ENCODE data around the gene PLEKHG7.
"Not testable (repeated sequence)": the region's sequence is repeated elsewhere in the genome, so short reads cannot be mapped to it uniquely, and the experiment has no call there.

Gene PLEKHG7

GRCh38 chr12:92794356-92794755 is 91.6 kb downstream of the PLEKHG7 start:
- not testable (repeated sequence) for FAIRE-seq; DNase-seq (ENCODE audit: insufficient read length, low spot score)

- DNase-seq (ENCODE audit: insufficient read length, low spot score) (no peak), FAIRE-seq (no peak)
Observed at GRCh38 chr12:92794814-92795213, 92.0 kb downstream of the PLEKHG7 start.

GRCh38 chr12:92796650-92797049 is 93.9 kb downstream of the PLEKHG7 start:
- FAIRE-seq, result no peak
- no peak for DNase-seq (ENCODE audit: insufficient read length, low spot score)

- DNase-seq (ENCODE audit: insufficient read length, low spot score) (no peak), FAIRE-seq (no peak)
Observed at GRCh38 chr12:92802906-92803305, 100.1 kb downstream of the PLEKHG7 start.

- DNase-seq (ENCODE audit: insufficient read length, low spot score) (no peak), FAIRE-seq (no peak)
Observed at GRCh38 chr12:92803903-92804302, 101.1 kb downstream of the PLEKHG7 start.

- no peak for DNase-seq (ENCODE audit: insufficient read length, low spot score)
- FAIRE-seq, result no peak
Observed at GRCh38 chr12:92810370-92810769, 107.6 kb downstream of the PLEKHG7 start.

- DNase-seq (ENCODE audit: insufficient read length, low spot score), result no peak
- no peak for FAIRE-seq
Observed at GRCh38 chr12:92814584-92814983, 111.8 kb downstream of the PLEKHG7 start.

GRCh38 chr12:92821142-92821541 is 118.4 kb downstream of the PLEKHG7 start:
- DNase-seq (ENCODE audit: insufficient read length, low spot score) (no peak), FAIRE-seq (no peak)
